Measurements from ENCODE around the gene TNFAIP6.

GRCh38 chr2:151336863-151337371, 20.5 kb upstream of the TNFAIP6 start:
- no peak for TF ChIP-seq CTCF (conservative IDR thresholded peaks at IDR 0.05 in 1 of 2, IDR thresholded peaks at IDR 0.05 in 1 of 2; ENCODE audit: low read depth in 1 of 2, low read length in 2 of 2)
- TF ChIP-seq EZH2 (IDR thresholded peaks at IDR 0.05; ENCODE audit: low read length, missing control alignments), result no peak
